Activated CD8-positive, alpha-beta memory T cell treated with anti-CD3 and anti-CD28 coated beads for 48 hours (primary cell): ENCODE results near the gene RAP1GAP.

Experiments
- DNase-seq, 3 experiments: peaks; one replicate each; pipeline ENCODE4 v3.0.0-alpha.2; 2020; ENCODE audit warnings: low read depth in 2 of 3, low spot score in 2 of 3

RAP1GAP gene

GRCh38 chr1:21553116-21553926 is 115.8 kb downstream of the RAP1GAP start:
- DNase-seq, result no peak

GRCh38 chr1:21552715-21553114 is 116.4 kb downstream of the RAP1GAP start:
- DNase-seq, result no peak

- no peak for DNase-seq
Observed at GRCh38 chr1:21550866-21551475, 118.2 kb downstream of the RAP1GAP start.

GRCh38 chr1:21550097-21550496 is 119.1 kb downstream of the RAP1GAP start:
- no peak for DNase-seq

GRCh38 chr1:21547876-21548275 is 121.3 kb downstream of the RAP1GAP start:
- no peak for DNase-seq
